ENCODE measurements around the gene PAX2.

Gene PAX2

DNA sequence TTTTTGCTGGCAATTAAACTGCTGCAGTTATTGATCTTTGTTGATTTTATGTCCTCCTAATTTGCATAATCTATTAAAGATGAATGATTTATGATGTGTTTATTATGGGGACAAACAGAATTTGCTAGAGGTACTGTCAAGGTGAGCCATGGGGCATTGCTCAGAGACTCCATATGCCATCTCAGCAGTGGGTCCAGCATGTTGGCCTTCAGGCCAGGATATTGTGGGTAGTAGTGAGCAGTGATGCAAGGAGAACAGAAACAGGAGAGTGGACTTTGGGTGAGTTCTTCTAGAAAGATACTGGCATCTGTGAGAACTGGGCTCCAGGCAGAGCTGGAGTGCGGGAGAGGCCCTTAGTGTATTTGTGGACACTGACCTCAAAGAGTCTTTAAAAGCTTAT, 65.9 kb downstream of the PAX2 start:
- TF ChIP-seq ZFP30 (CRISPR knock-in tag; IDR thresholded peaks at IDR 0.05): no peak
- TF ChIP-seq, protein P1, sequence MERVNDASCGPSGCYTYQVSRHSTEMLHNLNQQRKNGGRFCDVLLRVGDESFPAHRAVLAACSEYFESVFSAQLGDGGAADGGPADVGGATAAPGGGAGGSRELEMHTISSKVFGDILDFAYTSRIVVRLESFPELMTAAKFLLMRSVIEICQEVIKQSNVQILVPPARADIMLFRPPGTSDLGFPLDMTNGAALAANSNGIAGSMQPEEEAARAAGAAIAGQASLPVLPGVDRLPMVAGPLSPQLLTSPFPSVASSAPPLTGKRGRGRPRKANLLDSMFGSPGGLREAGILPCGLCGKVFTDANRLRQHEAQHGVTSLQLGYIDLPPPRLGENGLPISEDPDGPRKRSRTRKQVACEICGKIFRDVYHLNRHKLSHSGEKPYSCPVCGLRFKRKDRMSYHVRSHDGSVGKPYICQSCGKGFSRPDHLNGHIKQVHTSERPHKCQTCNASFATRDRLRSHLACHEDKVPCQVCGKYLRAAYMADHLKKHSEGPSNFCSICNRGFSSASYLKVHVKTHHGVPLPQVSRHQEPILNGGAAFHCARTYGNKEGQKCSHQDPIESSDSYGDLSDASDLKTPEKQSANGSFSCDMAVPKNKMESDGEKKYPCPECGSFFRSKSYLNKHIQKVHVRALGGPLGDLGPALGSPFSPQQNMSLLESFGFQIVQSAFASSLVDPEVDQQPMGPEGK (CRISPR knock-in tag; IDR thresholded peaks at IDR 0.05; ENCODE audit: borderline replicate concordance): no peak
- no peak for TF ChIP-seq ISL1 (CRISPR knock-in tag; IDR thresholded peaks at IDR 0.05)
- TF ChIP-seq, protein P2, sequence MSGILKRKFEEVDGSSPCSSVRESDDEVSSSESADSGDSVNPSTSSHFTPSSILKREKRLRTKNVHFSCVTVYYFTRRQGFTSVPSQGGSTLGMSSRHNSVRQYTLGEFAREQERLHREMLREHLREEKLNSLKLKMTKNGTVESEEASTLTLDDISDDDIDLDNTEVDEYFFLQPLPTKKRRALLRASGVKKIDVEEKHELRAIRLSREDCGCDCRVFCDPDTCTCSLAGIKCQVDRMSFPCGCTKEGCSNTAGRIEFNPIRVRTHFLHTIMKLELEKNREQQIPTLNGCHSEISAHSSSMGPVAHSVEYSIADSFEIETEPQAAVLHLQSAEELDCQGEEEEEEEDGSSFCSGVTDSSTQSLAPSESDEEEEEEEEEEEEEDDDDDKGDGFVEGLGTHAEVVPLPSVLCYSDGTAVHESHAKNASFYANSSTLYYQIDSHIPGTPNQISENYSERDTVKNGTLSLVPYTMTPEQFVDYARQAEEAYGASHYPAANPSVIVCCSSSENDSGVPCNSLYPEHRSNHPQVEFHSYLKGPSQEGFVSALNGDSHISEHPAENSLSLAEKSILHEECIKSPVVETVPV (CRISPR knock-in tag; IDR thresholded peaks at IDR 0.05): no peak
- no peak for TF ChIP-seq OSR1 (CRISPR knock-in tag; IDR thresholded peaks at IDR 0.05)
- TF ChIP-seq SNAI2 (CRISPR knock-in tag; IDR thresholded peaks at IDR 0.05): no peak
- TF ChIP-seq BACH2 (CRISPR knock-in tag; IDR thresholded peaks at IDR 0.05; ENCODE audit: borderline replicate concordance): no peak
- TF ChIP-seq CSDC2 (CRISPR knock-in tag; IDR thresholded peaks at IDR 0.05): no peak
- no peak for TF ChIP-seq ZNF565 (CRISPR knock-in tag; conservative IDR thresholded peaks at IDR 0.05; ENCODE audit: low read depth)
- TF ChIP-seq, protein P3, sequence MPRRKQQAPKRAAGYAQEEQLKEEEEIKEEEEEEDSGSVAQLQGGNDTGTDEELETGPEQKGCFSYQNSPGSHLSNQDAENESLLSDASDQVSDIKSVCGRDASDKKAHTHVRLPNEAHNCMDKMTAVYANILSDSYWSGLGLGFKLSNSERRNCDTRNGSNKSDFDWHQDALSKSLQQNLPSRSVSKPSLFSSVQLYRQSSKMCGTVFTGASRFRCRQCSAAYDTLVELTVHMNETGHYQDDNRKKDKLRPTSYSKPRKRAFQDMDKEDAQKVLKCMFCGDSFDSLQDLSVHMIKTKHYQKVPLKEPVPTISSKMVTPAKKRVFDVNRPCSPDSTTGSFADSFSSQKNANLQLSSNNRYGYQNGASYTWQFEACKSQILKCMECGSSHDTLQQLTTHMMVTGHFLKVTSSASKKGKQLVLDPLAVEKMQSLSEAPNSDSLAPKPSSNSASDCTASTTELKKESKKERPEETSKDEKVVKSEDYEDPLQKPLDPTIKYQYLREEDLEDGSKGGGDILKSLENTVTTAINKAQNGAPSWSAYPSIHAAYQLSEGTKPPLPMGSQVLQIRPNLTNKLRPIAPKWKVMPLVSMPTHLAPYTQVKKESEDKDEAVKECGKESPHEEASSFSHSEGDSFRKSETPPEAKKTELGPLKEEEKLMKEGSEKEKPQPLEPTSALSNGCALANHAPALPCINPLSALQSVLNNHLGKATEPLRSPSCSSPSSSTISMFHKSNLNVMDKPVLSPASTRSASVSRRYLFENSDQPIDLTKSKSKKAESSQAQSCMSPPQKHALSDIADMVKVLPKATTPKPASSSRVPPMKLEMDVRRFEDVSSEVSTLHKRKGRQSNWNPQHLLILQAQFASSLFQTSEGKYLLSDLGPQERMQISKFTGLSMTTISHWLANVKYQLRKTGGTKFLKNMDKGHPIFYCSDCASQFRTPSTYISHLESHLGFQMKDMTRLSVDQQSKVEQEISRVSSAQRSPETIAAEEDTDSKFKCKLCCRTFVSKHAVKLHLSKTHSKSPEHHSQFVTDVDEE (CRISPR knock-in tag; IDR thresholded peaks at IDR 0.05): no peak
- TF ChIP-seq, protein P4, sequence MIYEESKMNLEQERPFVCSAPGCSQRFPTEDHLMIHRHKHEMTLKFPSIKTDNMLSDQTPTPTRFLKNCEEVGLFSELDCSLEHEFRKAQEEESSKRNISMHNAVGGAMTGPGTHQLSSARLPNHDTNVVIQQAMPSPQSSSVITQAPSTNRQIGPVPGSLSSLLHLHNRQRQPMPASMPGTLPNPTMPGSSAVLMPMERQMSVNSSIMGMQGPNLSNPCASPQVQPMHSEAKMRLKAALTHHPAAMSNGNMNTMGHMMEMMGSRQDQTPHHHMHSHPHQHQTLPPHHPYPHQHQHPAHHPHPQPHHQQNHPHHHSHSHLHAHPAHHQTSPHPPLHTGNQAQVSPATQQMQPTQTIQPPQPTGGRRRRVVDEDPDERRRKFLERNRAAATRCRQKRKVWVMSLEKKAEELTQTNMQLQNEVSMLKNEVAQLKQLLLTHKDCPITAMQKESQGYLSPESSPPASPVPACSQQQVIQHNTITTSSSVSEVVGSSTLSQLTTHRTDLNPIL (CRISPR knock-in tag; IDR thresholded peaks at IDR 0.05; ENCODE audit: low read depth): no peak
- TF ChIP-seq TCF4 (CRISPR knock-in tag; IDR thresholded peaks at IDR 0.05; ENCODE audit: borderline replicate concordance): no peak
- no peak for TF ChIP-seq ESRRG (CRISPR knock-in tag; IDR thresholded peaks at IDR 0.05)
- no peak for TF ChIP-seq PPARA (CRISPR knock-in tag; IDR thresholded peaks at IDR 0.05; ENCODE audit: borderline replicate concordance)
- TF ChIP-seq ZNF70 (CRISPR knock-in tag; IDR thresholded peaks at IDR 0.05): no peak
- TF ChIP-seq GLIS3 (CRISPR knock-in tag; IDR thresholded peaks at IDR 0.05): no peak
- TF ChIP-seq ARNTL (CRISPR knock-in tag; IDR thresholded peaks at IDR 0.05; ENCODE audit: borderline replicate concordance, low read depth): no peak
- TF ChIP-seq ZC3H10 (CRISPR knock-in tag; IDR thresholded peaks at IDR 0.05): no peak
- no peak for ATAC-seq

DNA sequence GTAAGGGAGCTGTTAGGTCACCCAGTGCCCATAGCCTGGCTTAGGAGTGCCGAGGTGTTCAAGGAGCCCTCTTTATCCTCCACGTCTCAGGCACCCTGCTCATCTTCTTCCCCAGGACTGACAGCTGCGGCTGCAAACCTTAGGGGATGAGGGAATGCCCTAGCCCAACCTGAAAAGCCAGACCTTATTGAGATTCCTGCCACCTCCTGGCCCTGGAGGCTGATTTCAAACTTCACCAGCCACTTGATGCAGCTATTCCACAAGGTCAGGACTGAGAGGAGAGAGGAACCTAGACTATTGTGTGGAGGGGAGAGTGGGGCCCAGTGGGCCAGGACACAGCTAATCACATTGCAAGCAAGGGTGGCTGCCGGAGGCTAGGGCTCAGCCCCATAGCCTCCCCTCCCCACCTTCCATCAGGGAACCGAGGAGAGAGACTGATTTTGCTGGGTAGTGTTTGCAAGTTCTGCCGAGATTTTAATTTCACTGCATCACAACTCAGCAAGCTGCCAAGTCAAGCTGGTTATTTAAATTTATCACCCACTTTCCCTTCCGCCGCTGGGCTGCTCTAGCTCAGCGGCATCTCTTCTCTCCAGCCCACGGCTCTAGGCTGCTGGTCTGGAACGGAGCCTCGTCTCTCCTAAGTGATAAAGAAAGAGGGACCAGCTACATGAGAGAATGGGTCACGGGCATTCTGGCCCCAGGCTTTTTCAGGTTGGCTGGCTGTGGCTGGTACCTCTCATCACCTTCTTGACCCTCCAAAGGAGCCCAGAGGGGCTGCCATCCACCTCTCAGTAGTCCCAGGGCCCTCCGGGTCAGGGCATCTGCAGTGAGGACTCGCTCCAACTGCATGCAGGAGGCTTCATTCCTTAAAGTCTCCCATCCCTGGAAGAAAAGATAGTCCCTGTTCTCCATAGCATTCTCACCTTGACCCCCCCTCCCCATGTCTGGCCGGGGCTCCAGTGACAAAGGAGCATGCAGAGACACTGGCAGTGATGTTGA, 66.7 kb downstream of the PAX2 start:
- TF ChIP-seq ISL1 (CRISPR knock-in tag; IDR thresholded peaks at IDR 0.05) (no peak), ZNF8 (CRISPR knock-in tag; IDR thresholded peaks at IDR 0.05) (no peak), ZC3H10 (CRISPR knock-in tag; IDR thresholded peaks at IDR 0.05) (no peak), ZNF565 (CRISPR knock-in tag; conservative IDR thresholded peaks at IDR 0.05; ENCODE audit: low read depth) (no peak), RARB (CRISPR knock-in tag; IDR thresholded peaks at IDR 0.05) (no peak), ZFP3 (CRISPR knock-in tag; IDR thresholded peaks at IDR 0.05) (no peak)
- ATAC-seq: no peak

DNA sequence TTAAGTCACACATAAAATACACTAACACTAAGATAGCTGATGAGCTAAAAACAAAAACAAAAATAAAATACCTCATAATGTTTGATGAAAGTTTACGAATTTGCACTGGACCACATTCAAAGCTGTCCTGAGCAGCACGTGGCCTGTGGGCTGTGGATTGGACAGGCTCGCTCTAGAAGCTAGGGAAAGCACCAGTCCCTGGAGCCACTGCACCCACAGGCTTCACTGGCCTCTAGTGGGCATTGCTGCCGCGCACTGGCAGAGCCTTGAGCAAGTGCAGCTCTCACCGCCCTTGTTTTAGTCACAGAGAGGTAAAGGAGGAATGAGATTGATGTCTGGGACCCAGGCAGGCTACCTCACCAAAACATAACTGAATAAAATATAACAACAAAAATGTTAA, 67.6 kb downstream of the PAX2 start:
- peak; percentile 54; the same call in 2 of the 3 replicates for ATAC-seq
- TF ChIP-seq ZC3H10 (CRISPR knock-in tag; IDR thresholded peaks at IDR 0.05): no peak
- TF ChIP-seq ZFP3 (CRISPR knock-in tag; IDR thresholded peaks at IDR 0.05): no peak
- TF ChIP-seq, protein P3 (CRISPR knock-in tag; IDR thresholded peaks at IDR 0.05): no peak
- no peak for TF ChIP-seq RARB (CRISPR knock-in tag; IDR thresholded peaks at IDR 0.05)
- TF ChIP-seq PPARA (CRISPR knock-in tag; IDR thresholded peaks at IDR 0.05; ENCODE audit: borderline replicate concordance): no peak
- TF ChIP-seq, protein P4 (CRISPR knock-in tag; IDR thresholded peaks at IDR 0.05; ENCODE audit: low read depth): no peak
- no peak for TF ChIP-seq OSR1 (CRISPR knock-in tag; IDR thresholded peaks at IDR 0.05)
- TF ChIP-seq, protein P2 (CRISPR knock-in tag; IDR thresholded peaks at IDR 0.05): no peak
- TF ChIP-seq ESRRG (CRISPR knock-in tag; IDR thresholded peaks at IDR 0.05): no peak
- no peak for TF ChIP-seq ISL1 (CRISPR knock-in tag; IDR thresholded peaks at IDR 0.05)
- TF ChIP-seq BACH2 (CRISPR knock-in tag; IDR thresholded peaks at IDR 0.05; ENCODE audit: borderline replicate concordance): no peak
- TF ChIP-seq ZNF8 (CRISPR knock-in tag; IDR thresholded peaks at IDR 0.05): no peak
- no peak for TF ChIP-seq ZFP30 (CRISPR knock-in tag; IDR thresholded peaks at IDR 0.05)
- no peak for TF ChIP-seq ZNF565 (CRISPR knock-in tag; conservative IDR thresholded peaks at IDR 0.05; ENCODE audit: low read depth)
- TF ChIP-seq ZNF70 (CRISPR knock-in tag; IDR thresholded peaks at IDR 0.05): no peak
- TF ChIP-seq TCF4 (CRISPR knock-in tag; IDR thresholded peaks at IDR 0.05; ENCODE audit: borderline replicate concordance): no peak
- TF ChIP-seq CSDC2 (CRISPR knock-in tag; IDR thresholded peaks at IDR 0.05): no peak

All from SK-N-SH treated with all-trans-retinoic acid at 6 μM for 48 hours (cell line).